WTC11 (cell line): ENCODE data around the gene FPR2. TPM values are rescaled to one million over a fixed set of nuclear protein-coding genes. Genes with fewer than 3 reads are reported as not detected.

Experiments used
- ATAC-seq: fragments of 200-7000 bp; cut with Tn5 transposase; 2 replicates; pipeline ENCODE4 v1.10.0; 2021; ENCODE audit warnings: mild to moderate bottlenecking, moderate library complexity
- CTCF ChIA-PET: fragments of 300-600 bp; sonication (Branson Sonifier 250); formaldehyde crosslinking; loops from one replicate; lab custom pipeline; 2021; ENCODE audit warnings: antibody characterized with exemption; lab: Charles Lee
- POLR2A ChIA-PET: fragments of 350-600 bp; sonication (Branson Sonifier 250); formaldehyde crosslinking; loops from one replicate; lab custom pipeline; 2021; ENCODE audit warnings: antibody characterized with exemption; lab: Charles Lee
- DNase-seq: peaks from one replicate; pipeline ENCODE4 v3.0.0; 2021; ENCODE audit warnings: low spot score
- H3K27ac Mint-ChIP-seq: 2 replicates; pipeline ENCODE4 v1.8.0; 2021; ENCODE audit warnings: mixed read lengths
- H3K27me3 Mint-ChIP-seq: 2 replicates; pipeline ENCODE4 v1.8.0; 2021; ENCODE audit warnings: low read depth, mild to moderate bottlenecking, moderate library complexity, mixed read lengths
- H3K36me3 Mint-ChIP-seq: 2 replicates; pipeline ENCODE4 v1.8.0; 2021; ENCODE audit warnings: mixed read lengths
- H3K4me1 Mint-ChIP-seq: 2 replicates; pipeline ENCODE4 v1.8.0; 2022; ENCODE audit warnings: mixed read lengths
- H3K4me3 Mint-ChIP-seq: 2 replicates; pipeline ENCODE4 v1.8.0; 2021; ENCODE audit warnings: mild to moderate bottlenecking, moderate library complexity, mixed read lengths
- H3K9me3 Mint-ChIP-seq: 2 replicates; pipeline ENCODE4 v1.8.0; 2021; ENCODE audit warnings: mixed read lengths
- ATF1 ChIP-seq: sonication (generic); formaldehyde crosslinking; IDR thresholded peaks from 2 replicates; pipeline ENCODE4 v1.8.1; 2023; ENCODE audit warnings: mild to moderate bottlenecking, moderate library complexity, missing genetic modification reagents
- ESRRA ChIP-seq: sonication (generic); formaldehyde crosslinking; IDR thresholded peaks from 2 replicates; pipeline ENCODE4 v1.8.1; 2022; ENCODE audit warnings: mild to moderate bottlenecking, missing genetic modification reagents, borderline replicate concordance
- GTF2I ChIP-seq: fragments of 250-450 bp; sonication (Bioruptor Pico); conservative IDR thresholded peaks from 2 replicates; pipeline ENCODE4 v1.4.0; 2021; ENCODE audit warnings: mild to moderate bottlenecking
- KAT7 ChIP-seq: sonication (generic); formaldehyde crosslinking; IDR thresholded peaks from 2 replicates; pipeline ENCODE4 v1.8.1; 2023; ENCODE audit warnings: missing genetic modification reagents, mild to moderate bottlenecking, borderline replicate concordance
- MXD4 ChIP-seq: fragments of 250-450 bp; sonication (Bioruptor Pico); IDR thresholded peaks from 2 replicates; pipeline ENCODE4 v1.8.0; 2021; ENCODE audit warnings: mild to moderate bottlenecking, moderate library complexity, borderline replicate concordance
- NFATC4 ChIP-seq: fragments of 250-450 bp; sonication (Bioruptor Pico); IDR thresholded peaks from 2 replicates; pipeline ENCODE4 v1.9.0; 2021; ENCODE audit warnings: mild to moderate bottlenecking
- ZBTB21 ChIP-seq: sonication (generic); formaldehyde crosslinking; IDR thresholded peaks from 2 replicates; pipeline ENCODE4 v1.8.1; 2023; ENCODE audit warnings: mild to moderate bottlenecking, missing genetic modification reagents, borderline replicate concordance
- ZNF396 ChIP-seq: fragments of 250-450 bp; sonication (Bioruptor Pico); IDR thresholded peaks from 2 replicates; pipeline ENCODE4 v1.8.0; 2021; ENCODE audit warnings: mild to moderate bottlenecking, moderate library complexity, borderline replicate concordance
- total RNA-seq: library from RNA; stranded (reverse); gene quantifications from 3 replicates; pipeline ENCODE4 v1.2.3, GENCODE V29; 2021
- TF ChIP-seq, protein P1 (sequence below): fragments of 250-450 bp; sonication (Bioruptor Pico); IDR thresholded peaks from 2 replicates; pipeline ENCODE4 v2.1.2; 2022; ENCODE audit warnings: mild to moderate bottlenecking, moderate library complexity
- TF ChIP-seq, protein P2 (sequence below): sonication (generic); formaldehyde crosslinking; conservative IDR thresholded peaks from 2 replicates; pipeline ENCODE4 v1.8.1; 2023; ENCODE audit warnings: mild to moderate bottlenecking, low read depth, missing genetic modification reagents, moderate library complexity
- TF ChIP-seq, protein P3 (sequence below): sonication (generic); formaldehyde crosslinking; IDR thresholded peaks from 2 replicates; pipeline ENCODE4 v1.8.0; 2022; ENCODE audit warnings: mild to moderate bottlenecking, missing genetic modification reagents
- TF ChIP-seq, protein P4 (sequence below): fragments of 250-450 bp; sonication (Bioruptor Pico); IDR thresholded peaks from 2 replicates; pipeline ENCODE4 v1.8.0; 2021; ENCODE audit warnings: mild to moderate bottlenecking
- TF ChIP-seq, protein P5 (sequence below): sonication (generic); formaldehyde crosslinking; IDR thresholded peaks from 2 replicates; pipeline ENCODE4 v1.8.0; 2023; ENCODE audit warnings: mild to moderate bottlenecking, missing genetic modification reagents
- TF ChIP-seq, protein P6 (sequence below): sonication (generic); formaldehyde crosslinking; IDR thresholded peaks from 2 replicates; pipeline ENCODE4 v1.8.0; 2023; ENCODE audit warnings: missing genetic modification reagents, mild to moderate bottlenecking, borderline replicate concordance
- TF ChIP-seq, protein P7 (sequence below): sonication (generic); formaldehyde crosslinking; IDR thresholded peaks from 2 replicates; pipeline ENCODE4 v1.8.1; 2023; ENCODE audit warnings: mild to moderate bottlenecking, missing genetic modification reagents, moderate library complexity

The FPR2 gene
- total RNA-seq, 1 experiment from 2014 or later = 0.31 TPM

DNA sequence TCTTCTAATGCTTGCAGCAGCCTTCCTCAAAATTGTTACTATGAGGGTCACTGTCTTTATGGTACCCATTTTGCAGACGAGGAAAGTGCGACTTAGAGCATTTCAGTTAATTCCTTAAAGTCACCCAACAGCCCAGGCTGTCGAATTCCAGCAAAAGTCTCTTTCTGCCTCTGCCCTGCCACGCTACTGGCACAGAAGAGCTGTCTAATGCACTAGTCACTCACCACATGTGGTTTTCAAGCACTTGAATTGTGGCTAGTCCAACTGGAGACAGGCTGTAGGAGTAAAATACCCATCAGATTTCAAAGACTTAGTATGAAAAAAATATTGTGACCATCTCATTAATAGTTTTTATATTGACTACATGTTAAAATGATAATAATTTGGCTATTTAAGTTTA, 11.0 kb upstream of the FPR2 start:
- H3K27me3 Mint-ChIP-seq = peaks cover 3% of the 10 kb centered on the region
- DNase-seq (no peak), ATAC-seq (no peak)
- POLR2A ChIA-PET = no interaction called here
- no peaks in the 10 kb centered on the region for H3K36me3 Mint-ChIP-seq
- H3K27ac Mint-ChIP-seq = no peak overlapping the region
- TF ChIP-seq ZBTB21 (CRISPR knock-in tag) (no peak), MXD4 (CRISPR knock-in tag) (no peak)
- TF ChIP-seq, protein P1, sequence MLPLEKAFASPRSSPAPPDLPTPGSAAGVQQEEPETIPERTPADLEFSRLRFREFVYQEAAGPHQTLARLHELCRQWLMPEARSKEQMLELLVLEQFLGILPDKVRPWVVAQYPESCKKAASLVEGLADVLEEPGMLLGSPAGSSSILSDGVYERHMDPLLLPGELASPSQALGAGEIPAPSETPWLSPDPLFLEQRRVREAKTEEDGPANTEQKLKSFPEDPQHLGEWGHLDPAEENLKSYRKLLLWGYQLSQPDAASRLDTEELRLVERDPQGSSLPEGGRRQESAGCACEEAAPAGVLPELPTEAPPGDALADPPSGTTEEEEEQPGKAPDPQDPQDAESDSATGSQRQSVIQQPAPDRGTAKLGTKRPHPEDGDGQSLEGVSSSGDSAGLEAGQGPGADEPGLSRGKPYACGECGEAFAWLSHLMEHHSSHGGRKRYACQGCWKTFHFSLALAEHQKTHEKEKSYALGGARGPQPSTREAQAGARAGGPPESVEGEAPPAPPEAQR (CRISPR knock-in tag) = no peak
- TF ChIP-seq, protein P2, sequence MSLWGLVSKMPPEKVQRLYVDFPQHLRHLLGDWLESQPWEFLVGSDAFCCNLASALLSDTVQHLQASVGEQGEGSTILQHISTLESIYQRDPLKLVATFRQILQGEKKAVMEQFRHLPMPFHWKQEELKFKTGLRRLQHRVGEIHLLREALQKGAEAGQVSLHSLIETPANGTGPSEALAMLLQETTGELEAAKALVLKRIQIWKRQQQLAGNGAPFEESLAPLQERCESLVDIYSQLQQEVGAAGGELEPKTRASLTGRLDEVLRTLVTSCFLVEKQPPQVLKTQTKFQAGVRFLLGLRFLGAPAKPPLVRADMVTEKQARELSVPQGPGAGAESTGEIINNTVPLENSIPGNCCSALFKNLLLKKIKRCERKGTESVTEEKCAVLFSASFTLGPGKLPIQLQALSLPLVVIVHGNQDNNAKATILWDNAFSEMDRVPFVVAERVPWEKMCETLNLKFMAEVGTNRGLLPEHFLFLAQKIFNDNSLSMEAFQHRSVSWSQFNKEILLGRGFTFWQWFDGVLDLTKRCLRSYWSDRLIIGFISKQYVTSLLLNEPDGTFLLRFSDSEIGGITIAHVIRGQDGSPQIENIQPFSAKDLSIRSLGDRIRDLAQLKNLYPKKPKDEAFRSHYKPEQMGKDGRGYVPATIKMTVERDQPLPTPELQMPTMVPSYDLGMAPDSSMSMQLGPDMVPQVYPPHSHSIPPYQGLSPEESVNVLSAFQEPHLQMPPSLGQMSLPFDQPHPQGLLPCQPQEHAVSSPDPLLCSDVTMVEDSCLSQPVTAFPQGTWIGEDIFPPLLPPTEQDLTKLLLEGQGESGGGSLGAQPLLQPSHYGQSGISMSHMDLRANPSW (CRISPR knock-in tag) = no peak
- TF ChIP-seq, all 79 proteins: peak for 0
- no peaks in the 10 kb centered on the region for H3K4me1 Mint-ChIP-seq
- CTCF ChIA-PET = interaction anchor here (1.1 kb wide), 1 partner anchor 28 kb away, joined by 3 read pairs; no protein-coding TSS in a partner anchor
- H3K9me3 Mint-ChIP-seq = peaks cover 17% of the 10 kb centered on the region
- no peak overlapping the region for H3K4me3 Mint-ChIP-seq

DNA sequence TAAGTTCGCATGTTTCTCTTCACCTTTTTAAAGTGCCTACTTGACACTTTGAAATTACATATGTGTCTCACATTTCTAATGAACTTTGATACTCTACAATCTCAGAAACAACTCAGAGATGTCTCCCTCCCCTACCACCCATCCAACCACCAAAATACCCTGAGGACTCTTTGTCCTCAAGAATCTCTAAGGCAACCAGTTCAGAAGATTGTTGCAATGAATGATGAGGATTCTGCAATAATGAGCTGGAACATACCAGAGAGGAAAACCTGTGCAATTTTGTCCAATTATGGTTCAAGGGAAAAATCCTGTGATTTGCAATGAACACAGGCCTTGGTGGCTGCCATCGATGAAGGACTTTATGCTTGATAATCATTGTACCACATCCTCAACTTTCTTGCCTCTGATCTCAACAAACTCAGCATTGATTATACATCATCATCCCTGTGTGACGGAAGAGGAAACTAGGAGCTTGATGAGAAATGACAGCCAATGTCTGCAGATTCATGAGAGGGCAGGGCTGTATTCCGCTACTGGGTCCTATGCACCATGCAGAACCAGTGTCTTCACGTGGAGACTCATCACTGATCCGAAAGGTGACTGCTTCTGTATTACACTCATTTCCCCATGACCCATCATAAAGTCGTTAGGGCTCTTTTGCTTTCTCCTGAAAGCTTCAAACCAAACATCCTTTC, 10.4 kb upstream of the FPR2 start:
- ChIA-PET CTCF (interaction anchor here (1.1 kb wide), 1 partner anchor 27 kb away, joined by 3 read pairs; no protein-coding TSS in a partner anchor), POLR2A (no interaction called here)
- H3K27me3 Mint-ChIP-seq = peaks cover 7% of the 10 kb centered on the region
- no peak overlapping the region for H3K4me3 Mint-ChIP-seq
- no peak for DNase-seq
- no peak for ATAC-seq
- H3K4me1 Mint-ChIP-seq = no peaks in the 10 kb centered on the region
- H3K36me3 Mint-ChIP-seq = no peaks in the 10 kb centered on the region
- TF ChIP-seq KAT7 = no peak
- TF ChIP-seq GTF2I (CRISPR knock-in tag) = no peak
- TF ChIP-seq MXD4 (CRISPR knock-in tag) = no peak
- TF ChIP-seq, protein P3, sequence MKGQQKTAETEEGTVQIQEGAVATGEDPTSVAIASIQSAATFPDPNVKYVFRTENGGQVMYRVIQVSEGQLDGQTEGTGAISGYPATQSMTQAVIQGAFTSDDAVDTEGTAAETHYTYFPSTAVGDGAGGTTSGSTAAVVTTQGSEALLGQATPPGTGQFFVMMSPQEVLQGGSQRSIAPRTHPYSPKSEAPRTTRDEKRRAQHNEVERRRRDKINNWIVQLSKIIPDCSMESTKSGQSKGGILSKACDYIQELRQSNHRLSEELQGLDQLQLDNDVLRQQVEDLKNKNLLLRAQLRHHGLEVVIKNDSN = no peak
- TF ChIP-seq, protein P4, sequence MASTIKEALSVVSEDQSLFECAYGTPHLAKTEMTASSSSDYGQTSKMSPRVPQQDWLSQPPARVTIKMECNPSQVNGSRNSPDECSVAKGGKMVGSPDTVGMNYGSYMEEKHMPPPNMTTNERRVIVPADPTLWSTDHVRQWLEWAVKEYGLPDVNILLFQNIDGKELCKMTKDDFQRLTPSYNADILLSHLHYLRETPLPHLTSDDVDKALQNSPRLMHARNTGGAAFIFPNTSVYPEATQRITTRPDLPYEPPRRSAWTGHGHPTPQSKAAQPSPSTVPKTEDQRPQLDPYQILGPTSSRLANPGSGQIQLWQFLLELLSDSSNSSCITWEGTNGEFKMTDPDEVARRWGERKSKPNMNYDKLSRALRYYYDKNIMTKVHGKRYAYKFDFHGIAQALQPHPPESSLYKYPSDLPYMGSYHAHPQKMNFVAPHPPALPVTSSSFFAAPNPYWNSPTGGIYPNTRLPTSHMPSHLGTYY = no peak
- no peak for TF ChIP-seq ATF1 (CRISPR knock-in tag)
- TF ChIP-seq ESRRA (CRISPR knock-in tag) = no peak
- TF ChIP-seq ZNF396 (CRISPR knock-in tag) = no peak
- no peak for TF ChIP-seq NFATC4 (CRISPR knock-in tag)
- TF ChIP-seq, protein P5, sequence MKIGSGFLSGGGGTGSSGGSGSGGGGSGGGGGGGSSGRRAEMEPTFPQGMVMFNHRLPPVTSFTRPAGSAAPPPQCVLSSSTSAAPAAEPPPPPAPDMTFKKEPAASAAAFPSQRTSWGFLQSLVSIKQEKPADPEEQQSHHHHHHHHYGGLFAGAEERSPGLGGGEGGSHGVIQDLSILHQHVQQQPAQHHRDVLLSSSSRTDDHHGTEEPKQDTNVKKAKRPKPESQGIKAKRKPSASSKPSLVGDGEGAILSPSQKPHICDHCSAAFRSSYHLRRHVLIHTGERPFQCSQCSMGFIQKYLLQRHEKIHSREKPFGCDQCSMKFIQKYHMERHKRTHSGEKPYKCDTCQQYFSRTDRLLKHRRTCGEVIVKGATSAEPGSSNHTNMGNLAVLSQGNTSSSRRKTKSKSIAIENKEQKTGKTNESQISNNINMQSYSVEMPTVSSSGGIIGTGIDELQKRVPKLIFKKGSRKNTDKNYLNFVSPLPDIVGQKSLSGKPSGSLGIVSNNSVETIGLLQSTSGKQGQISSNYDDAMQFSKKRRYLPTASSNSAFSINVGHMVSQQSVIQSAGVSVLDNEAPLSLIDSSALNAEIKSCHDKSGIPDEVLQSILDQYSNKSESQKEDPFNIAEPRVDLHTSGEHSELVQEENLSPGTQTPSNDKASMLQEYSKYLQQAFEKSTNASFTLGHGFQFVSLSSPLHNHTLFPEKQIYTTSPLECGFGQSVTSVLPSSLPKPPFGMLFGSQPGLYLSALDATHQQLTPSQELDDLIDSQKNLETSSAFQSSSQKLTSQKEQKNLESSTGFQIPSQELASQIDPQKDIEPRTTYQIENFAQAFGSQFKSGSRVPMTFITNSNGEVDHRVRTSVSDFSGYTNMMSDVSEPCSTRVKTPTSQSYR (CRISPR knock-in tag) = no peak
- TF ChIP-seq, protein P6, sequence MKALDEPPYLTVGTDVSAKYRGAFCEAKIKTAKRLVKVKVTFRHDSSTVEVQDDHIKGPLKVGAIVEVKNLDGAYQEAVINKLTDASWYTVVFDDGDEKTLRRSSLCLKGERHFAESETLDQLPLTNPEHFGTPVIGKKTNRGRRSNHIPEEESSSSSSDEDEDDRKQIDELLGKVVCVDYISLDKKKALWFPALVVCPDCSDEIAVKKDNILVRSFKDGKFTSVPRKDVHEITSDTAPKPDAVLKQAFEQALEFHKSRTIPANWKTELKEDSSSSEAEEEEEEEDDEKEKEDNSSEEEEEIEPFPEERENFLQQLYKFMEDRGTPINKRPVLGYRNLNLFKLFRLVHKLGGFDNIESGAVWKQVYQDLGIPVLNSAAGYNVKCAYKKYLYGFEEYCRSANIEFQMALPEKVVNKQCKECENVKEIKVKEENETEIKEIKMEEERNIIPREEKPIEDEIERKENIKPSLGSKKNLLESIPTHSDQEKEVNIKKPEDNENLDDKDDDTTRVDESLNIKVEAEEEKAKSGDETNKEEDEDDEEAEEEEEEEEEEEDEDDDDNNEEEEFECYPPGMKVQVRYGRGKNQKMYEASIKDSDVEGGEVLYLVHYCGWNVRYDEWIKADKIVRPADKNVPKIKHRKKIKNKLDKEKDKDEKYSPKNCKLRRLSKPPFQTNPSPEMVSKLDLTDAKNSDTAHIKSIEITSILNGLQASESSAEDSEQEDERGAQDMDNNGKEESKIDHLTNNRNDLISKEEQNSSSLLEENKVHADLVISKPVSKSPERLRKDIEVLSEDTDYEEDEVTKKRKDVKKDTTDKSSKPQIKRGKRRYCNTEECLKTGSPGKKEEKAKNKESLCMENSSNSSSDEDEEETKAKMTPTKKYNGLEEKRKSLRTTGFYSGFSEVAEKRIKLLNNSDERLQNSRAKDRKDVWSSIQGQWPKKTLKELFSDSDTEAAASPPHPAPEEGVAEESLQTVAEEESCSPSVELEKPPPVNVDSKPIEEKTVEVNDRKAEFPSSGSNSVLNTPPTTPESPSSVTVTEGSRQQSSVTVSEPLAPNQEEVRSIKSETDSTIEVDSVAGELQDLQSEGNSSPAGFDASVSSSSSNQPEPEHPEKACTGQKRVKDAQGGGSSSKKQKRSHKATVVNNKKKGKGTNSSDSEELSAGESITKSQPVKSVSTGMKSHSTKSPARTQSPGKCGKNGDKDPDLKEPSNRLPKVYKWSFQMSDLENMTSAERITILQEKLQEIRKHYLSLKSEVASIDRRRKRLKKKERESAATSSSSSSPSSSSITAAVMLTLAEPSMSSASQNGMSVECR (CRISPR knock-in tag) = no peak
- TF ChIP-seq, protein P7, sequence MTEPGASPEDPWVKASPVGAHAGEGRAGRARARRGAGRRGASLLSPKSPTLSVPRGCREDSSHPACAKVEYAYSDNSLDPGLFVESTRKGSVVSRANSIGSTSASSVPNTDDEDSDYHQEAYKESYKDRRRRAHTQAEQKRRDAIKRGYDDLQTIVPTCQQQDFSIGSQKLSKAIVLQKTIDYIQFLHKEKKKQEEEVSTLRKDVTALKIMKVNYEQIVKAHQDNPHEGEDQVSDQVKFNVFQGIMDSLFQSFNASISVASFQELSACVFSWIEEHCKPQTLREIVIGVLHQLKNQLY (CRISPR knock-in tag) = no peak
- H3K9me3 Mint-ChIP-seq = peaks cover 21% of the 10 kb centered on the region
- no peak overlapping the region for H3K27ac Mint-ChIP-seq
